Fibroblast of the aortic adventitia (primary cell): ENCODE results near the gene ATOH1. TPM values are rescaled to one million over a fixed set of nuclear protein-coding genes. Genes with fewer than 3 reads are reported as not detected.

Experiments used
- DNase-seq: peaks from one replicate; pipeline ENCODE4 v3.0.0-alpha.2; 2010; ENCODE audit warnings: low read depth
- H3K4me3 ChIP-seq: 2 replicates; pipeline ENCODE4 v1.5.1; 2011; ENCODE audit warnings: low read depth, mild to moderate bottlenecking, control low read depth, low read length, moderate library complexity
- total RNA-seq: library from RNA; depleted of rRNA; stranded (reverse); fragments of >200 nt; gene quantifications from 2 replicates; pipeline ENCODE4 v1.2.3, GENCODE V29; 2012; ENCODE audit warnings: low replicate concordance
- TF ChIP-seq, protein P1 (sequence below): IDR thresholded peaks from 2 replicates; pipeline ENCODE4 v1.5.1; 2011; ENCODE audit warnings: mild to moderate bottlenecking, low read length, control low read depth, inconsistent platforms; ENCODE audit not compliant: insufficient read depth

The ATOH1 gene
- total RNA-seq, 1 donor = not detected

GRCh38 chr4:93834249-93835066 lies 5.9 kb downstream of the ATOH1 start:
- TF ChIP-seq, protein P1, sequence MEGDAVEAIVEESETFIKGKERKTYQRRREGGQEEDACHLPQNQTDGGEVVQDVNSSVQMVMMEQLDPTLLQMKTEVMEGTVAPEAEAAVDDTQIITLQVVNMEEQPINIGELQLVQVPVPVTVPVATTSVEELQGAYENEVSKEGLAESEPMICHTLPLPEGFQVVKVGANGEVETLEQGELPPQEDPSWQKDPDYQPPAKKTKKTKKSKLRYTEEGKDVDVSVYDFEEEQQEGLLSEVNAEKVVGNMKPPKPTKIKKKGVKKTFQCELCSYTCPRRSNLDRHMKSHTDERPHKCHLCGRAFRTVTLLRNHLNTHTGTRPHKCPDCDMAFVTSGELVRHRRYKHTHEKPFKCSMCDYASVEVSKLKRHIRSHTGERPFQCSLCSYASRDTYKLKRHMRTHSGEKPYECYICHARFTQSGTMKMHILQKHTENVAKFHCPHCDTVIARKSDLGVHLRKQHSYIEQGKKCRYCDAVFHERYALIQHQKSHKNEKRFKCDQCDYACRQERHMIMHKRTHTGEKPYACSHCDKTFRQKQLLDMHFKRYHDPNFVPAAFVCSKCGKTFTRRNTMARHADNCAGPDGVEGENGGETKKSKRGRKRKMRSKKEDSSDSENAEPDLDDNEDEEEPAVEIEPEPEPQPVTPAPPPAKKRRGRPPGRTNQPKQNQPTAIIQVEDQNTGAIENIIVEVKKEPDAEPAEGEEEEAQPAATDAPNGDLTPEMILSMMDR = no peak
- DNase-seq = no peak
- no peak overlapping the region for H3K4me3 ChIP-seq

GRCh38 chr4:93835929-93836328 lies 7.4 kb downstream of the ATOH1 start:
- DNase-seq = no peak
- TF ChIP-seq, protein P1 = no peak
- no peak overlapping the region for H3K4me3 ChIP-seq

DNA sequence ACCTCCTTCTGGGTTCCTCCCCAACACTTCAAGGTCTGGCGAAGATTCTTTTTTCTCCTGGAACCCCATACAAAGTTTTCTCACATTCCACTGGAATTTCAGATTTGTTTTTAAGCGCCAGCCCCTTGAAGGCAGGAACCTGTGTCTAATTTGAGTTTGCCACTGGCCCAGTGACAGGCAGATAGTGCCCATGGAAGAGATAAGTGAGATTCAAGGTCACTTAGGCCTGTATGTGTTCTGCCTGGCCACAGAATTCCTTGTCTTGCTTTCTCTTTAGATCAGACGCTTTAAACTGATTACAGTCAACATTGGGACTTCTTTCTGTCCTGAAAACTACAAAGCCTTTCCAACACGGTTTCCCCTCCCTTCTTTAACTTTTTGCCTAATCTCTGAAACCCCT lies 11.2 kb downstream of the ATOH1 start:
- TF ChIP-seq, protein P1 = no peak
- no peak overlapping the region for H3K4me3 ChIP-seq
- no peak for DNase-seq

GRCh38 chr4:93841803-93842345 lies 13.3 kb downstream of the ATOH1 start:
- no peak for DNase-seq
- TF ChIP-seq, protein P1 = no peak
- H3K4me3 ChIP-seq = no peak overlapping the region

- TF ChIP-seq, protein P1 = no peak
- no peak for DNase-seq
- no peak overlapping the region for H3K4me3 ChIP-seq
These were observed 14.2 kb downstream of the ATOH1 start for GRCh38 chr4:93842601-93843252.

- no peak overlapping the region for H3K4me3 ChIP-seq
- DNase-seq = no peak
- TF ChIP-seq, protein P1 = no peak
These were observed 15.2 kb downstream of the ATOH1 start for GRCh38 chr4:93843772-93844171.
